Stimulated activated CD4-positive, alpha-beta T cell treated with anti-CD3 and anti-CD28 coated beads, Interleukin-12 subunit alpha, Interleukin-12 subunit beta, amount 100 ng/mL, for 4 hours (primary cell): ENCODE measurements around the gene MAS1L.
"Not testable (repeated sequence)": the region's sequence is repeated elsewhere in the genome, so short reads cannot be mapped to it uniquely, and the experiment has no call there.

Experiments
- DNase-seq: peaks from one replicate; pipeline ENCODE4 v3.0.0-alpha.2; 2020

Gene MAS1L

GRCh38 chr6:29478740-29479139 lies 9.0 kb downstream of the MAS1L start:
- no peak for DNase-seq

GRCh38 chr6:29477923-29478450 lies 9.8 kb downstream of the MAS1L start:
- no peak for DNase-seq

DNA sequence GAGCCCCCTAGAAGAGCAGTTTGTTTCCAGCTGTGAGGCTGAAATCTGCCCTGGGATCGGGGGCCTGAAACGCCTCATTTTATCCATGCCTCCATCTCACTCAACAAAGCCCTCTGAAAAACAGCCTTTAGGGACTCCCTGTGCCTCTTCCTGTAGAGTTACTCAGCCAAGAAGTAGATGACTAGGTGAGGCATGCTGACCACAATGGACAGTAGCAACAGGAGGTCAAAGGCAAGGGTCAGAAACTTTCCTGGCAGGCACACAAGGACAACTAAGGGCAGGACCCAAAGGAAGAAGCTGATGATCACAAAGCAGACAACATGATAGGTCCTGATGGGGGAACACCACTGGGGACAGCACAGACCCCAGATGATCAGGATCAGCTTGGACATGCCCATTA lies 12.8 kb downstream of the MAS1L start:
- DNase-seq: no peak

- no peak for DNase-seq
Observed at GRCh38 chr6:29466241-29466640, 21.5 kb downstream of the MAS1L start.

DNA sequence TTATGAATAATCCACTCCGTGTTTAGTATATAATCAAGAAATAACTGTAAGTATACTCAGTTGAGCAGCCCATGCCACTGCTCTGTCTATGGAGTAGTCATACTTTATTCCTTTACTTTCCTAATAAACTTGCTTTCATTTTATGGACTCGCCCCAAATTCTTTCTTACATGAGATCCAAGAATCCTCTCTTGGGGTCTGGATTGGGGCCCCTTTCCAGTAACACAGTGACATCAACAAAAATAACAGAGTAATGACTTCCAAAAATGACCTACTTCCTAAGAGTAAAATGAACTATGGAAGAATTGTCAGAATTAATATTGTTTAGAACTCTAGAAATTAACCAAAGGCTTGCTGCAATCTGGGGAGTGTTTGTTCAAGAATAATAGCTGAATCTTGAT lies 22.0 kb downstream of the MAS1L start:
- DNase-seq: no peak

GRCh38 chr6:29465279-29465678 lies 22.5 kb downstream of the MAS1L start:
- DNase-seq: no peak

DNA sequence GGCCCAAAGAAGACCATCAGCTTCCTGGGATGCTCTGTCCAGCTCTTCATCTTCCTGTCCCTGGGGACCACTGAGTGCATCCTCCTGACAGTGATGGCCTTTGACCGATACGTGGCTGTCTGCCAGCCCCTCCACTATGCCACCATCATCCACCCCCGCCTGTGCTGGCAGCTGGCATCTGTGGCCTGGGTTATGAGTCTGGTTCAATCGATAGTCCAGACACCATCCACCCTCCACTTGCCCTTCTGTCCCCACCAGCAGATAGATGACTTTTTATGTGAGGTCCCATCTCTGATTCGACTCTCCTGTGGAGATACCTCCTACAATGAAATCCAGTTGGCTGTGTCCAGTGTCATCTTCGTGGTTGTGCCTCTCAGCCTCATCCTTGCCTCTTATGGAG lies 25.7 kb downstream of the MAS1L start:
- DNase-seq: no peak

DNA sequence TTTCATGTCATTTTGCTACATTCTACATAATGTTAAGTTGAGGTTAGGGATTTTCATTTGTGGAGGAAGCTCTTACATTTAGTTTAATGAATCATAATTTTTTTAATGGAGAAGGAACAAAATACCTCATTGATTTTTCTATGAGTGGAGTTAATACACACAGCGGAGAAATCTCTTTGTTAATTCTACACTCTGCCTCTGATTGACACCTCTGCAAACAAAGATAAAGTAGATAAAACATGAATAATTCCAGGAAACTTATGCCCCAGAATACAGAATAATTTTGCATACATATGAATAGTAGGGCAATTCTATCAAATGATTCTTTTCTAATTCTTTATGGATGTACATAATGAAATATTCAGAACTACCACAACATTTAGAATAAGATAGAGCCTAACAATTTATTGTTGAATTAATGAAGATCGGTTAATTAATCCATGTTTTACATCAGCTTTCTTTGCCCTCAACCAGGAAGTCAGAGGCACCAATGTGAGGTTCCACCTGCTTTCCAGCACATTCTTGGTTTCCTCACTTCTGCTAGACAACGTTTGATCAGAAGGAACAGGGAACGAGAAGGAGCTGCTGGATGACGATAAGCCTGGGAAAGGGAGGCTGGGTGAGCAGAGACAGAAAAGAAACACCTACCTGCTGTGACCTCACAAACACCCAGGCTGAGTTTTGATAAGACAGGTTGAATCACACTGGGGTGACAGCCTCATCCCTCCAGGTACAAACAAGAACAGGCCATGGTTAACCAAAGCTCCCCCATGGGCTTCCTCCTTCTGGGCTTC lies 26.5 kb downstream of the MAS1L start:
- no peak for DNase-seq

DNA sequence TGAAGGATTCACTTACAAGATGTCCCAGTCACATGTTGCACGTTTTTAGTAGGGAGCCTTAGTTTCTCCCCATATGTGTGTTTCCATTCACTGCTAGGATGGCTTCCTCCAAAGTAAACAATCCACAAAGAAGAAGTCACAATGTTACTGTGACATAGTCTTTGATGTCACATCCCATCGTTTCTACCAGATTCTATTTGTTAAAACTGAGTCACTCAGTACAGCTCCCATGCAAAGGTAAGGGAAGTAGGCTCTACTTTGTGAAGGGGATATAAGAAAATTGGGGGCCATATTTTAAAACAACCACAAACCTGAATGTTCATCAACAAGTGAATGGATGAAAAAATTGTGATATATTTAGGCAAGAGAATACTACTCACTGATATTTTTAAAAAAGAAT lies 30.8 kb downstream of the MAS1L start, which contains the start of the genes OR11A1 and OR2H1:
Gene OR11A1, minus strand, starts transcription at position 101 of the 400 bp plus-strand sequence. CDS start 29,430 bp downstream, outside the sequence.
Gene OR2H1, plus strand, starts transcription at position 185 of the 400 bp plus-strand sequence. CDS start 4,615 bp downstream, outside the sequence.
- DNase-seq: no peak

GRCh38 chr6:29451471-29452193 lies 36.1 kb downstream of the MAS1L start:
- no peak for DNase-seq

DNA sequence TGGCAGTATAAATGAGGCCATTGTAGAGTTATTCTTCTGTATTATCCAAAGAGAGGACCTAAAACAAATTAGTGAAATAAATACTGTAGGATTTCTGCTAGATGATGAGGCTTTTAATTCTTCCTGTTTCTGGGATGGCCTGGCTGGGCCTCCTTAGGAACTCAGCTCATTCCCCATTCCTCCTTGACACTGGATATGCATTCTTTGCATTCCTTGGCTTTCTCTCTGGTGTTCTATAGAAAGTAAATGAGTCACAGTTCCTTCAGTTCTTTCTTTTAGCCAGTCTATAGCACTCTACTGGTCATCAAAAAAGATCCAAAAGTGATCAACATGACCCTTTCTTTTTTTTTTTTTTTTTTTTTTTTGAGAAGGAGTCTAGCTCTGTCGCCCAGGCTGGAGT lies 40.1 kb downstream of the MAS1L start:
- DNase-seq: no peak

DNA sequence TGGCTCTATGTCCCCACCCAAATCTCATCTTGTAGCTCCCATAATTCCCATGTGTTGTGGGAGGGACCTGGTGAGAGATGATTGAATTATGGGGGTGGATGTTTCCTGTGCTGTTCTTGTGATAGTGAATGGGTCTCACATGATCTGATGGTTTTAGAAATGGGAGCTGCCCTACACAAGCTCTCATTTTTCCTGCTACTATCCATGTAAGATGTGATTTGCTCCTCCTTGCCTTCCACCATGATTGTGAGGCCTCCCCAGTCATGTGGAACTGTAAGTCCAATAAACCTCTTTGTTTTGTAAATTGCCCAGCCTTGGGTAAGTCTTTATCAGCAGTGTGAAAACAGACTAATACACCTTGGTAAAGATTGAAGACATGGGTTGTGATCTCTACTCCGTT lies 43.7 kb downstream of the MAS1L start:
- DNase-seq: not testable (repeated sequence)

DNA sequence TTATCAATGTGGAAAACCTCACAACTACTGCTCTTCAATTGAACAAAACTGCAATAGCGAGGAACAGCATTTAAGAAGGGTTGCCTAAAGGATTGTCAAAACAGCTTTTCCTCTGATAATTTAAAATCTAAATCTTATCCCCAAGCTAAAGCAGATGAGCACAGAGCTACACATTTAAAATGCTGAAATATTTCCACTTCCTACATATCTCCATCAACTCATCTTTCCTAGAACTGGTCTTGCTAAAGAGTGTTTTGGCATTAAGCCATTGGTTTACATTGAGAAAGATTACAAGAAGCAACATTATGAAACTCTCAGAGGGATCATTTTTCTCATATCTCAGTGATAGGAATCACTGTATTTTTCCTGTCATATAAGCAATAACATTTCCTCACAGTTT lies 45.0 kb downstream of the MAS1L start:
- DNase-seq: no peak

DNA sequence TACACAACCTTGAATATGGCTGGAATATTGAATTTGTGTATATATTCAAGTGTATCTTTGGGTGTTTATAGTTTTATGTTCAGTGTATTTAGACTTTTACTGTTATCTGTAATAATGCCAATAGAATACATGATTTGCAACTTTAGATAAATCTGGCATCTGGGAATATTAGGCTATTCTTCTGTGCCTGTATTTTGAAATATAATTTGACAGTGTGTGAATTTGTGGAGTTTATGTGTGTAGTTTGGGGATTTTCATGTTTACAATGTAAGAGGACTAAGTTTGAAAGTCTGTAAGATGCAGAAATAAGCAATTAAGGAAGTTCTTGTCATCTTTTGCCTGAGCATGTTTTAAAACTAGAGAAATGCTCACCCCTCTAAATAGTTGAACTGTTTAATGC lies 48.8 kb downstream of the MAS1L start, which contains the start of gene OR10C1:
Gene OR10C1, plus strand, starts transcription at position 301 of the 400 bp plus-strand sequence. CDS start 710 bp downstream, outside the sequence.
- DNase-seq: no peak

- not testable (repeated sequence) for DNase-seq
Observed at GRCh38 chr6:29436730-29437129, 51.0 kb downstream of the MAS1L start.
